ENCODE measurements around the gene RANBP17.
"Not testable (repeated sequence)": the region's sequence is repeated elsewhere in the genome, so short reads cannot be mapped to it uniquely, and the experiment has no call there.

Gene RANBP17

DNA sequence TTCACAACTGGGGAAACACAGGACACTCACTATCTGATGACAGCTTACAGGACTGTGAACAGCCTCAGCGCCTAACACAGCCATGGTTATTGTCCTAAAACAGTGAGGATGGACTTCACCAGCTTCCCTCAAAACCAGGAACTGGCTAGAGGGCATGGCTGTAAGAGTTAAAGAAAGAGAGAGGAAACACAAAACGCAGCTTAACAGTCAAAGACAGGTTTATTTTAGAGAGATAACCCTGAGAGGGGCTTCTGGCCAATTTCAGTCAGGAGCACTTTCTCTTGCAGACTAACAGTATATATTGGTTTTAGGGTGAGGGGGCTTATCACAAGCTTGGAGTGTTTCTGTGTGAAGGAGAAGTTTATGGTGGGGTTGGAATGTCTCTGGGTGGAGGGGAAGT, 35.7 kb upstream of the RANBP17 start:
- TF ChIP-seq, protein P1, sequence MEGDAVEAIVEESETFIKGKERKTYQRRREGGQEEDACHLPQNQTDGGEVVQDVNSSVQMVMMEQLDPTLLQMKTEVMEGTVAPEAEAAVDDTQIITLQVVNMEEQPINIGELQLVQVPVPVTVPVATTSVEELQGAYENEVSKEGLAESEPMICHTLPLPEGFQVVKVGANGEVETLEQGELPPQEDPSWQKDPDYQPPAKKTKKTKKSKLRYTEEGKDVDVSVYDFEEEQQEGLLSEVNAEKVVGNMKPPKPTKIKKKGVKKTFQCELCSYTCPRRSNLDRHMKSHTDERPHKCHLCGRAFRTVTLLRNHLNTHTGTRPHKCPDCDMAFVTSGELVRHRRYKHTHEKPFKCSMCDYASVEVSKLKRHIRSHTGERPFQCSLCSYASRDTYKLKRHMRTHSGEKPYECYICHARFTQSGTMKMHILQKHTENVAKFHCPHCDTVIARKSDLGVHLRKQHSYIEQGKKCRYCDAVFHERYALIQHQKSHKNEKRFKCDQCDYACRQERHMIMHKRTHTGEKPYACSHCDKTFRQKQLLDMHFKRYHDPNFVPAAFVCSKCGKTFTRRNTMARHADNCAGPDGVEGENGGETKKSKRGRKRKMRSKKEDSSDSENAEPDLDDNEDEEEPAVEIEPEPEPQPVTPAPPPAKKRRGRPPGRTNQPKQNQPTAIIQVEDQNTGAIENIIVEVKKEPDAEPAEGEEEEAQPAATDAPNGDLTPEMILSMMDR (IDR thresholded peaks at IDR 0.05; ENCODE audit: low read depth, low read length, missing control alignments) = no peak
- no peak overlapping the region for H3K4me3 ChIP-seq (ENCODE audit: low read depth, low read length)
- DNase-seq (ENCODE audit: low read depth) = no peak

DNA sequence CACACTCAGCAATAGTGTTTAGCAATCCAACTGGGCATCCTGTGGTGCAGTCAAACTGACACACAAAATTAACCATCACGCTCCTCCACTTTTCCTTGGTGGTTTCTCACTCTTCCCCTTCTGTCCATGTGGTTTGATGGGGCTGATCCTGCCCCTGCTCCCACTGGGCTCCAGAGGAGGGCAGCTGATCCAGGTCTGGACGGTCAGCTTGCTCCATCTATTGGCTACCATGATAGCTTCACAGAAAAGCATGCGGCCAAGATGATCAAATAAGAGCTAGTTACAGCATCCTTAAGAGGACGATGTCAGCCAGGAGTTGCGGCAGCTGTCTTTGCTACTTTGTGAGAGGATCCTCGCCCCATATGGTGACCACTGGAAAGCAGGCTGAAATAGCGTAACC, 29.6 kb upstream of the RANBP17 start:
- TF ChIP-seq, protein P1 (IDR thresholded peaks at IDR 0.05; ENCODE audit: low read depth, low read length, missing control alignments) = no peak
- H3K4me3 ChIP-seq (ENCODE audit: low read depth, low read length) = no peak overlapping the region
- no peak for DNase-seq (ENCODE audit: low read depth)

GRCh38 chr5:170833981-170834380, 27.8 kb upstream of the RANBP17 start:
- DNase-seq (ENCODE audit: low read depth); H3K4me3 ChIP-seq (ENCODE audit: low read depth, low read length): not testable (repeated sequence)

GRCh38 chr5:170836226-170836625, 25.6 kb upstream of the RANBP17 start:
- H3K4me3 ChIP-seq (ENCODE audit: low read depth, low read length) = no peak overlapping the region
- no peak for DNase-seq (ENCODE audit: low read depth)
- TF ChIP-seq, protein P1 (IDR thresholded peaks at IDR 0.05; ENCODE audit: low read depth, low read length, missing control alignments) = no peak

DNA sequence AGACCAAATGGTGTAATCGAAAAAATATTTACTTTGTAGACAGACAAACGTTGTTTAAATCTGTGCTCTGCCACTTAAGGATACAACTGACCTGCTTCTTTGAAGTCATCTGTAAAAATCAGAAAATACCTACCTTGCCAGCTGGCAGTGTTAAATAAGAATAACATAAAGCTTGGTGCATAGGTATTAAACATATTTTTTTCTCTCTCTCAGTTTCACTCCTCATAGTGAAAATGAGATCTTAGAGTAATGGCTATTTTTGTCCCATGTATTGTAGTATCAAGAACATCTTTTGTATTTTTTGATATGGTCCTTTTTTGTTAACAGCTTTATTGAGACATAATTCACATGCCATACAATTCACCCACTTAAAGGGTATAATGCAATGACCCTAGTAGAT, 17.9 kb upstream of the RANBP17 start:
- no peak for DNase-seq (ENCODE audit: low read depth)
- TF ChIP-seq, protein P1 (IDR thresholded peaks at IDR 0.05; ENCODE audit: low read depth, low read length, missing control alignments) = no peak
- H3K4me3 ChIP-seq (ENCODE audit: low read depth, low read length) = no peak overlapping the region

- H3K4me3 ChIP-seq (ENCODE audit: low read depth, low read length) = no peak overlapping the region
- no peak for DNase-seq (ENCODE audit: low read depth)
- TF ChIP-seq, protein P1 (IDR thresholded peaks at IDR 0.05; ENCODE audit: low read depth, low read length, missing control alignments) = no peak
Observed at GRCh38 chr5:170844651-170845050, 17.2 kb upstream of the RANBP17 start.

DNA sequence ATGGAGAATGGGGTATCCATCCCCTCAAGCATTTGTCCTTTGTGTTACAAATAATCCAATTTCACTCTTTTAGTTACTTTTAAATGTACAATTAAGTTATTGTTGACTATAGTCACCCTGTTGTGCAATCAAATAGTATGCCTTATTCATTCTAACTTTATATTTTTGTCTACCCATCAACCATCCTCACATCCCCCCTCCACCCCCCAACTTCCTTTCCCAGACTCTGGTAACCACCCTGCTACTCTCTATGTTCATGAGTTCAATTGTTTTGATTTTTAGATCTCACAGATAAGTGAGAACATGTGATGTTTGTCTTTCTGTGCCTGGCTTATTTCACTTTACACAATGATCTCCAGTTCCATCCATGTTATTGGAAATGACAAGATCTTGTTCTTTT, 15.4 kb upstream of the RANBP17 start:
- no peak for DNase-seq (ENCODE audit: low read depth)
- TF ChIP-seq, protein P1 (IDR thresholded peaks at IDR 0.05; ENCODE audit: low read depth, low read length, missing control alignments) = no peak
- no peak overlapping the region for H3K4me3 ChIP-seq (ENCODE audit: low read depth, low read length)

GRCh38 chr5:170846846-170847245, 15.0 kb upstream of the RANBP17 start:
- no peak for DNase-seq (ENCODE audit: low read depth)
- TF ChIP-seq, protein P1 (IDR thresholded peaks at IDR 0.05; ENCODE audit: low read depth, low read length, missing control alignments) = no peak
- H3K4me3 ChIP-seq (ENCODE audit: low read depth, low read length) = no peak overlapping the region
